ENCODE data around the gene BRINP2.

DNA sequence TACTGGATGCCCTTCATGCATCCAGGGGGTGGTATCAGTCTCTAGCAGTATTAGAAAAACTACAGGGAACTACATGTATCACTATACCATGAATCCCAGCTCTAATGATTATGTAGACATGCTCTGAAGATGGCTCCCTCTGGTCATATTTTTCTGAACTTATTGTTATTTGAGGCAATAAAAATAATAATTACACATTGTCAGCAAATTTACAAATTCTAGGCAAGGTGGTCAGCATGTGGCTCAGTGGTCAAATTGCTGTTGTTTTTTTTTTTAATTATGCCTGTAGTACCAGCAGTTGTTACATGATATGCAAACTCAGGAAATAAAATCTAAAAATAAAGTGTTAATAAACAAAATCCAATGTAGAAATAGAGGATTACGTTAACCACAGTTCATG, 28.7 kb upstream of the BRINP2 start:
- TF ChIP-seq, protein P1, sequence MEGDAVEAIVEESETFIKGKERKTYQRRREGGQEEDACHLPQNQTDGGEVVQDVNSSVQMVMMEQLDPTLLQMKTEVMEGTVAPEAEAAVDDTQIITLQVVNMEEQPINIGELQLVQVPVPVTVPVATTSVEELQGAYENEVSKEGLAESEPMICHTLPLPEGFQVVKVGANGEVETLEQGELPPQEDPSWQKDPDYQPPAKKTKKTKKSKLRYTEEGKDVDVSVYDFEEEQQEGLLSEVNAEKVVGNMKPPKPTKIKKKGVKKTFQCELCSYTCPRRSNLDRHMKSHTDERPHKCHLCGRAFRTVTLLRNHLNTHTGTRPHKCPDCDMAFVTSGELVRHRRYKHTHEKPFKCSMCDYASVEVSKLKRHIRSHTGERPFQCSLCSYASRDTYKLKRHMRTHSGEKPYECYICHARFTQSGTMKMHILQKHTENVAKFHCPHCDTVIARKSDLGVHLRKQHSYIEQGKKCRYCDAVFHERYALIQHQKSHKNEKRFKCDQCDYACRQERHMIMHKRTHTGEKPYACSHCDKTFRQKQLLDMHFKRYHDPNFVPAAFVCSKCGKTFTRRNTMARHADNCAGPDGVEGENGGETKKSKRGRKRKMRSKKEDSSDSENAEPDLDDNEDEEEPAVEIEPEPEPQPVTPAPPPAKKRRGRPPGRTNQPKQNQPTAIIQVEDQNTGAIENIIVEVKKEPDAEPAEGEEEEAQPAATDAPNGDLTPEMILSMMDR (IDR thresholded peaks at IDR 0.05), result no peak
- TF ChIP-seq POLR2A (IDR thresholded peaks at IDR 0.05), result no peak

All from thyroid gland (tissue), 4 donors.